Activated CD4-positive, alpha-beta T cell treated with anti-CD3 and anti-CD28 coated beads, Interleukin-2, amount 50 U/mL, for 24 hours (primary cell): ENCODE results near the gene CTRB2.

Experiments
- DNase-seq, 2 donors: peaks; one replicate each; pipeline ENCODE4 v3.0.0-alpha.2; 2020; ENCODE audit warnings: low read depth in 1 of 2, low spot score in 1 of 2

The CTRB2 gene

GRCh38 chr16:75206749-75207451 is at the start of gene CTRB2:
CTRB2 (minus strand) TSS chr16:75207161; CDS start chr16:75207141, 20 bp downstream.
- no peak for DNase-seq

DNA sequence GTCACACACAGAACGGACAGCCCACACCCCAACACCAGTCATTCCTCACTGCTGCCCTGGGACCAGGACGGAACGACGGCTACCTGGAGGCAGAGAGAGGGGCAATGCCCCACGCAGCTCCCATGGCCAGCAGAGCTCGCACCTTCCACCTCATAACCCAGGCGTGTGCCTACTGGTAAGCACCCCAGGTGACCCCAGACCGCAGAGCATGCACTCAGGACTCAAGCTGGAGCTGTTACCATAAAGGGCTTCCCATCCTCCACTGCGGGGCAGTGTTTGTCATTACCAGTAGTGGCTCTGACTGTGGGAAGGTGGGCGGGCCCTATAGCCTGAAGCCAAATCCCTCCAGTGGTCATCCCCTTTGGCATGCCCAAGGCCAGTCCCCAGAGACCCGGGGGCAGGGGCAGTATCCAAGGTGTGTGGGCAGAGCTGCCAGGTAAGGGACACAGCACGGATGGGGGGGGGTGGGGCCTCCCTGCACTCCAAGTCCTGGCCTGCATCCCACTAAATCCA is 49.2 kb upstream of the CTRB2 start:
- DNase-seq: no peak

DNA sequence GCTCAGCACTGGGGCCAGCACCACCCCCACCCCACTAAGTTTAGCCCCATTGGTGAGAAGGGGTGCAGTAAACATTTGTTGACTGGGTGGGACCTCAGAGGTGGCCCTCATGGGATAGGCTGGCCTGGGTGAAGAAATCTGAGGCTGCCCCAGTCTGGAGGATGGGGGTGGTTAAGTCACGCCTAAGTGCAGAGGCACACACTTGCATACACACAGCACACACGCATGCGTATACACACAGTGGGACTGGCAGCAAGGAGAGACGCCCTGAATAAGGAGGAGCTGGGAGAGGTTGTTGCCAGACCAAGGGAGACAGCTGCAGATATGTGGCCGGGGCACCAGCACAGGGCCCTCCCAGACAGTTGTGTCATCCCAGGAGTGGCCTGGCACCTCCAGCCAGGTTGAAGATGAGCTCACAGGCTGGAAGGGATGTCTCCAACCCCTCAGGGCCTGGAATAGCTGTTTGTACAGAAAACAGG is 47.4 kb upstream of the CTRB2 start:
- DNase-seq: no peak

- DNase-seq: no peak
Observed at GRCh38 chr16:75252946-75253911, 46.3 kb upstream of the CTRB2 start.

- DNase-seq: no peak
Observed at GRCh38 chr16:75252049-75252864, 45.3 kb upstream of the CTRB2 start.

DNA sequence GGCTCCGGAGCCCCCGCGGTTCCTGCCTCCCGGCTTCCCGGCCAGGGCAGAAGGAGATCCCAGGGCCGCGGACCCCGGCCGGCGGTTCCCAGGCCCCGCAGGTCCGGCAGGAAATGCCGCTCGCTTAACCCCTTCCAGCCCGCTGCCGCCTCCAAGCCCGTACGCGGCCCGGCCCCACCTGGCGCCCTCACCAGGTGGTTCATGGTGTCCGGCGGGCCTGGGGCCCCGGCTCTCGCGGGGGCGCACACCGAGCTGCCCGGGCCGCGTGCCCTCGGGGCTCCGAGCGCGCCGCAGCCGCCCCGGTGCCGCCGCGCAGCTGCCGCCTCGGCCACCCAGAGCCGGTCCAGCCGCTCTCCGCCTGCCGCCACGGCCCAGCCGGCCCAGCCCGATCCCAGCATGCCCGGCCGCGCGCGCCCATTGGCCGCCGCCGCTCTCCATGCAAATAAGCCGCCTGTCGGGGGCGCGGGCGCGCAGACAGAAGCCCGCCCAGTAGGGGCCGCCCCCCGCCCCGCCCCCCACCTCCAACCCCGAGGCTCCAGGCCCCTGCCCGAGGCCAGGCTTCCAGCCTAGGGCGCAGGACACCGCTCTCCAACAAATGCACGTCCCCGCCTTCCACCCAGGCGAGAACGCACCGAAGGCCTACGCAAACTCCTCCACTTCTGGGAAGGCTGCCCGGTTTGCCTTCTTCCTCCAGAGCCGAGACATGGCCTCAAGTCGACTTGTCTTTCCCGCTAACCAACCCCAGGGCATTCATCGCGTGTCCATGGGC is 44.5 kb upstream of the CTRB2 start, which contains the start of gene BCAR1:
BCAR1 (minus strand) TSS at position 345 of the 769 bp plus-strand sequence; CDS start at position 203, 142 bp downstream.
- DNase-seq: no peak

- no peak for DNase-seq
Observed at GRCh38 chr16:75250809-75251279, 43.9 kb upstream of the CTRB2 start.

DNA sequence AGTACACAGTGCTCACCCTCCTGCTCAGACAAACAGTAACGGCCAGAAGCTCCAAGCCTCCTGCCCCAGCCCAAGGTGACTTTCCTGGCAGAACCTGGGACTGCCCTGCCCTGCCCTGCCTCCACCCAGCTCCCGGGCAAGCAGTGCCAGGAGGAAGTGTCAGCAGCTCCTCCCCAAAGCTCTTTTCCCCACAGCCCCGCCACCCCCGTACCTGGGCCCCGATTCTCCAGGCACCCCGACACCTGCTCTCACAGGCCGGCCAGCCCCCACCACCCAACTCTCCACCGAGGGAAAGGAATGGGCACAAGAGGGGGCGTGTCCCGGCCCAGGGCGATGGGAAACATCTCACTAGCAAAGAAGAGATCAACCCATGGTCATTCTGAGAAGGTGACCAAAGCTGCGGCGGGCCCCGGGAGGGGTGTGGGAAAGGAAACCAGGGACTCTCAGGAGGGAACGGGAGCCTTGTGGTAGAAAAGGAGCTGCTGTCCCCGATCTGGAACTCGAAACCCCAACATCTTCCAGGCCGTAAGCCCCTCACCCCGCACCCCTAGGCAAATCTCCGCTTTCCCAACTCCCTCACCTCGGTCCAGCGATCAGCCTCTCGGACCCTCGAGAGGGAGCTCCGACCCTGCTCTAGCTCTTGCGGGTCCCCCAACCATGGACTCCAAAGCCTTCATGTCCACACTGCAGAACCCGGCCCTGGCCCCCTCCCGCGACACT is 43.3 kb upstream of the CTRB2 start:
- DNase-seq: no peak

- DNase-seq: no peak
Observed at GRCh38 chr16:75249441-75249840, 42.5 kb upstream of the CTRB2 start.

GRCh38 chr16:75248536-75249380 is 41.8 kb upstream of the CTRB2 start:
- DNase-seq: no peak

DNA sequence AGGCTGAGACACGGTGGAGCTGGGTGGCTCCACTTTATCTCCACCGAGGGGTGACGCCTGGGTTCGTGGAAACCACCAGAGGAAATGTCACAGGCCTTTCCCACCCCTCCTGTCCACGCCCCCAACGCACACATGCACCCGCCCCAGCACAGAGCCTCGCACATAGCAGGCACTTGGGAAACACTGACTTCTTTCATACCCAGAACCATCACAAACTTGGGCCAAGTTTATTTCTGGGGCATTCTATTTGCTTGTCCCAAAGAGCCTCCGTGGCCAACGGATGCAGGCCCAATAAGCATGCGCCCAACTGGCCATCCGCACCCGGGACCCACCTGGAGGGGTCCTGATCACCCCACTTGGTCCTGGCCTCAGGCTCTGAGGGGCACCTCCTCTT is 41.2 kb upstream of the CTRB2 start:
- DNase-seq: no peak

DNA sequence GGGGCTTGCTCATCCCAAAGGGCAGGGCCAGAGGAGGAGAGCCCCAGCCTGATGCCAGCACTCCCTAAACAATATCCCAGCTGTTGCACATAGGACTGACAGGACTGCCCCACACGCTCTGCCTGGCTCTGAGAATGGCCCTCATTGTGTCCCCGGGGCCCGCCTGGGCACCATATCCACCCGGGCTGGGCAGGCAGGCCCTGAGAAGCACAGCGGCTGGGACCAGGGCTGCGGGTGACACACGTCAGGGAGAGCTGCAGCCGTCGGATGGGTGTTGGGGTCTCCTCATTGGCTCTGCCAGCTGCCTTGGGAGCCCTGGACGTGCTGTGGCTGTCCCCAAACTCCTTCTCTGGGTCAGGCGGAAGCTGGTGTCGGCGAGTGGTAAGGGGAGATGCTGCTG is 40.3 kb upstream of the CTRB2 start:
- no peak for DNase-seq

- DNase-seq: no peak
Observed at GRCh38 chr16:75246504-75247205, 39.7 kb upstream of the CTRB2 start.

DNA sequence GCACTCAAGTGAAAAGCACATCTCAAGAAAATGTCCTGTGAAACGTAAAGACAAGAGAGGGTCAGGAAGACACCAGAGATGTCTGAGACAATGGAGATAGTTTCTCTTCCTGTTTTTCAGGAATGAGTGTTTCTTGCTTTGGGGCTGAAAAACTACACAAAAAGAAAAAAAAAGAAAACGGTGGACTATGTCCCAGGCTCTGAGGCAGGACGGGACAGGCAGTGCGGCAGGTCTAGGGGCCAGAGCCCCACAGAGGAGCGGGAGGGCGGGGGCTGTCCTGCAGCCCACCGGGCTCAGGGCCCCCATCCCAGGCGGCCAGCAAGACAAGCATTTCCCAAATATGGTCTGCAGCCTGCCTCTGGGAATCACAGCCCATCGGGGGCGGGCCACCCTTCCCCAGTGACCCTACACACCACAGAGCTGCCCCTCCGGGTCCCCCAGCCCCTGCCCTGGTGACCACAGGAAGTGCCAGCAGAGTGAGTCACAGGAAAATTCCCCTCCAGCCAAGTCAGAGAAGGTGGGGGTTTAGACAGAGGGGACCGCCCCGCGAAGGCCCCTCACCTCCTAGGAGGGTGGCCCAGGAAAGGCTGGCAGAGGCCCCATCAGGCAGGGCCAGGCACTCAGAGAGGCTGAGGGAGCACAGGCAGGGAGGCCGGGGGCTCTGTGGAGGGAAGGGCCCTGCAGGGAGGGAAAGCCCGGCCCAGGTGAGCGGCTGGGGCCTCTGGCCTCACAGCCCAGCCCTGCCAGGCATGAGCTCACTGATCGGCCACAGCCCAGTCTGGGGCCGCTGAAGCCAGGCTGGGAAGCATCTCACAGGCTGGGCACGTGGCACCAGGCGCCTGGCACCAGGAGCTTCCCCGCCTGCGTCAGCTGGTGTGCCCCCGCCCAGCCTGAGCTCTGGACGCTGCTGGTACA is 38.1 kb upstream of the CTRB2 start:
- DNase-seq: no peak

GRCh38 chr16:75244225-75244809 is 37.4 kb upstream of the CTRB2 start:
- DNase-seq: no peak

DNA sequence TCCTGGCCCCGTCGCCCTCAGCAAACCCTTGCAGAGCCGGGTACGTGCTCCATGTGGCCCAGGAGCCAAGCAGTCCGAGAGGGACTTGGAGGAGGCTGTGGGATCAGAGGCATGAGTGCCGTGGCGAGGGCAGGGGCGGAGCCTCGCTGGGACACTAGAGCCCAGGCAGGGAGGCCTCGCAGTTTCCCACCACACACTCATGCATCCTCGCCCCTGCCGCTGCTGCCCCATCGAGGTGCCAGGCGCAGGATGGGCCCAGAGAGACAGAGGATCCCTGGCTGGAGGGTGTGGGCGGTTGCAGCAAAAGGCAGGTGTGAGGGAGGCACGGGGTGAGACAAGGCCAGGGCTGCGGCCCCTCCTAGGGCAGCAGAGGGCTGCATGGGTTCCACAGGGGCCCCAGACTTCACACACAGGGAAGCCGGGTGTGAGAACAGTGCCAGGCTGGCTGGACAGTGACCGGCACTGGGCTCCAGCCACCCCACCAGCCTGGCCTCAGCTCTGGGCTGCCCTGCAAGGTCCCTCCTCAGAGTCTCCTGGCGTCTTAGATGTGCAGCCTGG is 36.8 kb upstream of the CTRB2 start:
- no peak for DNase-seq
